NCI-H2107 (cell line): ENCODE results near the gene ASAP2.
A peak's percentile ranks its signal among the peaks of the same experiment; 100 is the strongest.

Experiments used
- DNase-seq: peaks from one replicate; lab custom pipeline; 2025; lab: John Stamatoyannopoulos, UW

ASAP2 gene

DNA sequence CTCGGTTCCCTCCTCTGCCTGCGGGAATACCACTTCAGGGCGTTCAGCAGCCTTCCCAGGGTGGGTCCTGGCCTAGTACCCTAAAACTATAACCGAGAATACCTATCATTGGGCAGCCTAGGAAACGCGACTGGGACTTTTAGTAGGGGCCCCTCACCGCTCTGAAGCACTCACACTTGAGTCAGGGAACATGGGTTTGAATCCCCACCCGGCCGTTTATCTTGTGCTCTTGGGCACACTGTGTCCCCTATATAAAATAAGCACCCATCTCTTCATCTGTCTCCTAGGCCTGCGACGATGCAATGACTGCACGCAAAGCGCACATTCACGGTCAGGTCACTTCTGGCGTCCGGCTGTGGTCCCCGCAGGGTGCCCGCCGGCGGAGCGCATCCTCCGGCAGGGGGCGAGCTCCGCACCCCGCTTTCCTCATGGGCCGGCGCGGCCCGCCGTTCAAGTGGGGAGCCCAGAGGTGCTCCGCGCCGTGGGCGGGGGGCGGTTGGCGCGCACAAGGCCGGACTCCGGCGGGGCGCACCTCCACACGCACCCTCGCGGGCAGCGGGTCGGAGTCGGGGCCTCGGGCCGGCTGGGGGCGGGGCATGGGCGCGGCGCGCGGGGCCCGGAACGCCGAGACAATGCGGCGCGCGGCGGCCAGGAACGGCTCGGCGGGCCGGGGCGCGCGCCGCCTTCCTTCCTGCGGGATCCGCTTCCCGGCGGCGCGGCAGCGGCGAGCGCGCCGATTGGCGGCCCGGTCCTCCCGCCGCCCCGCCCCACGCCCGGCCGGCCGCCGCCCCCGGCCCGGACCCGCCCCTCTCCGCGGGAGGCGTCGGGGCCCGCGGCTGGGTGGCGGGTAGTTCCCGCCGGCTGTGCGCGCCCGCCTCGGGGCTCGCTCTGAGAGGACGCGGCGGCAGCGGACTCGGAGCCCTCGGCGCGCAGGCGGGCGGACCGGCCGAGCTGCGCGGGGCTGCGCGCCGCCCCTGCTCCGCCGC is at the start of gene ASAP2:
Gene ASAP2, plus strand, starts transcription at position 850 of the 986 bp plus-strand sequence. CDS start 293 bp downstream, outside the sequence.
- no peak for DNase-seq

DNA sequence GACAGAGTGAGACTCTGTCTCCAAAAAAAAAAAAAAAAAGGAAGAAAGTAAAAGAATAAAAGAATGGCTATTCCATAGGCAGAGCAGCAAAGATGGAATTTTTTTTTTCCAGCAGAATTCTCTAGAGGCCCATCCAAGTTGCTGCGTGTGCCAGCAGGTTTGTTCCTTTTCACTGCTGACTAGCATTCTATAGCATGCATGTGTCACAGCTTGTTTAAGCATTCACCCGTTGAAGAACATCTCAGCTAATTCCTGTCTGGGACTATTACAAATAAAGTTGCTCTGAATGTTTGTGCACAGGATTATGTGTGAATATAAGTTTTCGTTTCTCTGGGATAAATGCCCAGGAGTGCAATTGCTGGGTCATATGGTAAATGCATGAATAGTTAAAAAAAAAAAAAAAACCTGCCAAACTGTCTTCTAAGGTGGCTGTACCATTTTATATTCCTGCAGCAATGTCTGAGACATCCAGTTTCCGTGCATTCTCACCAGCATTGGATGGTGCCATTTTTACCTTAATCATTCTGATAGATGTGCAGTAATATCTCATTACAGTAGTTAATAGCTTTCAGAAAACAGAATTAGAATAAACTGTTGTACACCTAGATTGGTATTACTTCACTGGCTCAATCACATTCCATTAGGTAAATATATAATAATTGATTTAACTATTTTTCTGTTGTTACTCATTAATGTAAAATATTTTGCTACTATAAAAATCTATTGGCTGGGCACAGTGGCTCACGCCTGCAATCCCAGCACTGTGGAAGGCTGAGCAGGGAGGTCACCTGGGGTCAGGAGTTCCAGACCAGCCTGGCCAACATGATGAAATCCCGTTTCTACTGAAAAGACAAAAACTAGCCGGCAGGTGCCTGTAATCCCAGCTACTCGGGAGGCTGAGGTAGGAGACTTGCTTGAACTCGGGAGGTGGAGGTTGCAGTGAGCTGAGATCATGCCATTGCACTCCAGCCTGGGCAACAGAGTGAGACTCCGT is 47.5 kb upstream of the ASAP2 start:
- DNase-seq, result no peak

DNA sequence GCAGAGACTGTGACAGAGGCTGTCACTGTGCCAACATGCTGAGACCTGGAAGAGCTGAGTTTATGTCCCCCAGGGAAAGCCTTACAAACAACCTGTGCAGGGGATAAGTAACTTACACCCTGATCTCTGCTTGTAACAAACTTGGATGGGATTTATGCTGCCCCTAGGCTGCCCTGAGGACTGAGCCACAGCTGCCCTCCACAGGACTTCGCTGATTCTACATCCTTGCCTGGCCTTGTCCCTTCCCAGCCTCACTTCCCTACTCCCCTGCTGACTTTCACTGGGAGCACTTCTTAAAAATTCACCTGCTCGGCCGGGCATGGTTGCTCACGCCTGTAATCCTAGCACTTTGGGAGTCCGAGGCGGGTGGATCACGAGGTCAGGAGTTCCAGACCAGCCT is 45.9 kb upstream of the ASAP2 start:
- no peak for DNase-seq

DNA sequence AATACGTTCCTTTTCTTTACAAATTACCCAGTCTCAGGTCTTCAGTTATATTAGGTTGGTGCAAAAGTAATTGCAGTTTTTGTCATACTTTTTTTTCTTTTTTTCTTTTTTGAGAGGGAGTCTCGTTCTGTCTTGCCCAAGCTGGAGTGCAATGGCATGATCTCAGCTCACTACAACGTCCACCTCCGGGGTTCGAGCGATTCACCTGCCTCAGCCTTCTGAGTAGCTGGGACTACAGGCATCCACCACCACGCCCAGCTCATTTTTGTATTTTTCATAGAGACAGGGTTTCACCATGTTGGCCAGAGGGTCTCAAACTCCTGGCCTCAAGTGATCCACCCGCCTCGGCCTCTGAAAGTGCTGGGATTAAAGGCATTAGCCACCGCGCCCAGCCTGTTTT is 43.8 kb upstream of the ASAP2 start:
- DNase-seq, result no peak

DNA sequence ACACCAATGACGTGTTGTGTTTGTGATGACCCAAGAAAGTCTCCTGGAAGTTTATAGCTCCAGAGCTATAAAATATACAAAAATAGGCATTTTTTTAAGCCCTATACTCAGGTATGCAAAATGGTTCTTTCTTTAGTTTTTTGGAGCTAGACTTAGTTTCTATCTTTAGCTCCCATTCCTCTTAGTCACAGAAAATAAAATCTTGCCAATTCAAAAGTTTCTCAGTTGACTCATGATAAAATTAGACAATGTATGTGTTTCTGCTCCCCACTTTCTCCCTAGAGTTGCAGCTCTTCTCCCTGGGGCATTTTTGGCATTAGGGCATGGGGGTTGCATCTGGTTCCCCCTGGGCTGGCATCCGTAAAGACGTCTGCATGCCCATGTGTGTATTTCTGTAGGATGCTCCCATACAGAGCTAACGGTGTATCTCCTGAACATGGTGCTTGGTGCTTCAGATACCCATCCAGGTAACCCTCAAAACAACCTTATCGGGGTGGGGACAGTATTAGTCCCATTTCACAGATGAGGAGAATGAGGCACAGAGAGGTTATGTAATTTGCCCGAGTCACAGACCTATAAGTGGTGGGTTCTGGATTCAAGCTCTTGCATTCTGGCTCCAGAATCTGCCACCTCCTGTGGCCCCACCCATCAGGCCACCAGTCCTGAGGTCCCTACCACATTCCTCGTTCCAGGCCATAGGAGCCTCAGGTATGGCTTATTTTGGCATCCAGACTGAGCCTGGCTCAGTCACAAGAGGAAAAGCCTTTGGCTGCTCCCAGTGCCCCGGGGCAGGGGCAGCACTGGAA is 43.1 kb upstream of the ASAP2 start:
- no peak for DNase-seq

DNA sequence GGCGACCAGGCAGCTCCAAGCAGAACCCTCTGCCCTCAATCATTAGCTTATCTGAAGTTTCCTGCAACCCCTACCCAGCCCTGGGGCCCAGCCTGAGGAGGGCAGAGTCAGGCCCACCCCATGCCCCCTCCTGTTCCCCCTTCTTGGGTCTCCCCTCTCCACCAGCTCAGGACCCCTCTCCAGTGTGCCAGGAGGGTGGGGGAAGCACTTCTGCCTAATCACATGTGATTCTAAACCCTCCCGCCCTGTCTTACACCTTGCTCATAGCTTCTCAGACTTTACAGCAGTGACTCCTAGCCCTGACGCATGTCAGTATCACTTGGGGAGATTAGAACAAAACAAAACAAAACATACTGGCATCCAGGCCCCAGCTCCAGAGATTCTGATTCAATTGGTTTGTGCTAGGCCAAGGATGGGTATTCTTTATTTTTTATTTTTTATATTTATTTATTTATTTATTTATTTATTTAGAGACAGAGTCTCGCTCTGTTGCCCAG is 42.5 kb upstream of the ASAP2 start:
- no peak for DNase-seq

DNA sequence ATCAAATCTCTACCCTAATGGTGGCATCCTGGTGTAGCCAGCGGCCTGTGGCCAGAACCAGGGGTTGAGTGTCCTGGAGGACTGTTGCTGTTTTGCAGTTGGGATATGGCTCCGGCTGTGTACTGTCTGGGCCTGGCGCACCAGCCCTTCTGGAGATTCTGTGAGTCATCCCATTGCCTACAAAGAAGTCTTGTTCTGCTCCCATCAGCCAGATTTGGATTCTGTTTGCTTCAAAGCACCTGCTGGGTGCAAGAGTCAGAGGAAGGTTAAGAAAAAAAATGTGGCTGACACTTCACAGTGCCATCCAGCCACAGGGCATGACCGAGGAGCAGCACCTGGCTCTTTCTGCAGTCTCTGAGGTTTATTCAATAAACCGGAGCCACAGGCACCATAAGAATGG is 41.0 kb upstream of the ASAP2 start:
- DNase-seq, result no peak

DNA sequence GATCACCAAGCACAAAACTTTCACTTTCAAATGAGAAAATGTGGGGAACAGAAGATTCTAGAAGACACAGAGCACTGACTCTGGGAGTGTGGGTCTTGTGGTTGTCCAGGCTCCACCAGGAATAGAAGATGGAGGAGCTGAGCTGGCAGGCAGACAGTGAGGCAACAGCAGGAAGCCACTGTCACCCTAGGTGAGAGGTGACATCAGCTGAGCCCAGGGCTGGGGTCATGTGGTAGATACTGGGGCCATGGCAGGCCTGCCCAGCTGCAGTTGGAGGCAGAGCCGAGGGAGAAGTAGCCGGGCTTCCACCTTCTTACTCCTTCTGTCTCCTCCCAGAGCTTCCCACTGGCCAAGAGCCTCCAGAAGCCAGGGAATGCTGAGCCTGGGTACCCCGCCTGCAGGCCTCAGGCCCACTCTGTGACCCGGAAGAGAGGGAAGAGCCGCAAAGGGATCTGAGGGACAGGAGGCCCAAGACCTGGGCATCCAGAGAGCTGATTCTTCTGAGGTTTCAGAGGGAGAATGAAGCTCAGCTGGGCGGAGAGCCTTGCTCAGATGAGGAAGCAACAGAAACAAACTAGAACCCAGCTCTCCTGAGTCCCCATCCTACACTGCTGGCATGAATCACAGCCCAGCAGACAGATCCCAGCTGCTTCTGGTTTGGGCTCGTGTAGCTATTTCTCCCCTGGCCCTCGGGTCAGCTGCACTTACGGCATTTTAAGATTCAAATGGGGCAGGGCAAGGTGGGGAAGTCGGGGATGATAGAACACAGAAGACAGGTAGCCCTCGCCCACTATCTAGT is 39.8 kb upstream of the ASAP2 start:
- no peak for DNase-seq

DNA sequence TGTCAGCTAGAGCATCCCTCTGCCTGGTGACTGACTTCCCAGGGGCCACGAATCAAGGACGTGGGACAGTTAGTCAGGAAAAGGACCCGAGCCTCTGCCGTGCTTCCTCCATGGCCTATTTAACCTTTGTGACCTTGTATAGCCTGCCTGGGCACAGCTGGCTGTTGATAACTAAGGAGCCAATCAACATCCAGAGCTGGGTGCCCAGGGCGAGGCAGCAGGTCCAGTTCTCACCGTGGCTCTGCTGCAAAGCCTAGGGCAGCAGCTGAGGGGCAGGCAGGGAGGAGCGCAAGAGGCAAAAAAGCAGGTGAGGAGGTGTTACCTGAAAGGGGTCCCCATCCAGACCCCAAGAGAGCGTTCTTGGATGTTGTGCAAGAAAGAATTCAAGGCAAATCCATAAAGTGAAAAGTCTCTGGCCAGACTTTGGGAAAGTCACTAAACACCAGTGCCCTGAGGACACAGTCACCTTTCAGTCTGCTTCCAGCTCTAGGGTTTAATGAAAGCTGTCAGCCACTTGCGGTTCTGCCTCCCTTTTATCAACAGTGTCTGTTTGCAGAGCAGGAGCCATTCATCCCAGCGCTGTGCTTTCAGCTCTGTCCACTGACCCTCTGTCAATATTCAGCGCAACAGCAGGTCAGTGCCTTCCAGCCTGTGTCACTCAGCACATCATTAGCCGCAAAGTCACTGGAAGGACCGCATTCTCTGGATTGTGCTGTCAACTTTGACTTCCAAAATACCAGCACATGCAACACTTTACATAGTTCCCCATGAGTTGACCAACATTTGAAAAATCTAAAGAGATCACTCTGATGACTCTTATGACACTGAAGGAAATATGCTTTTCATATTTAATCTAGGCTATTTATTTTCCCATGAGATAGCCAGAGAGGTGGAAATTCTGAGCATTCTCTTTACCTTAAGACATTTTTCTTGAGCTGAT is 38.6 kb upstream of the ASAP2 start:
- DNase-seq, result no peak

DNA sequence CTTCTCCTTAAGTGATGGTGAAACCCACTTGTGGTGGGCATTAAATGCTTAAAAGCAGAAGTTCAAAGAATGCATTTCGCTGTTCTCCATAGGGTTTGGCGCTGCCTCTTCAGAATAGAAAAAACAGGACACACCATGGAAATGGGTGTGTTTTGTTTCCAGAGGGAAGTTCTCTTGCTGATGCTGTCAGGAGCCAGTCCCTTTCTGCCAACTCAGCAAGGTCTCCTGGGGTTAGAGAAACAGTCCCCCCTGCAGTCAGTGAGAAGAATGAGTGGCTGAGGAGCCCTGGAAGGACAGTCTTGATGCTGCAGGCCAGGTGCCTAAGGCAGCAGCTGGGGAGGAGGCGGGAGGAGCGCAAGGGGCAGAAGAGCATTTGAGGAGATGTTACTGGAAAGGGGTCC is 37.8 kb upstream of the ASAP2 start:
- DNase-seq, result no peak

DNA sequence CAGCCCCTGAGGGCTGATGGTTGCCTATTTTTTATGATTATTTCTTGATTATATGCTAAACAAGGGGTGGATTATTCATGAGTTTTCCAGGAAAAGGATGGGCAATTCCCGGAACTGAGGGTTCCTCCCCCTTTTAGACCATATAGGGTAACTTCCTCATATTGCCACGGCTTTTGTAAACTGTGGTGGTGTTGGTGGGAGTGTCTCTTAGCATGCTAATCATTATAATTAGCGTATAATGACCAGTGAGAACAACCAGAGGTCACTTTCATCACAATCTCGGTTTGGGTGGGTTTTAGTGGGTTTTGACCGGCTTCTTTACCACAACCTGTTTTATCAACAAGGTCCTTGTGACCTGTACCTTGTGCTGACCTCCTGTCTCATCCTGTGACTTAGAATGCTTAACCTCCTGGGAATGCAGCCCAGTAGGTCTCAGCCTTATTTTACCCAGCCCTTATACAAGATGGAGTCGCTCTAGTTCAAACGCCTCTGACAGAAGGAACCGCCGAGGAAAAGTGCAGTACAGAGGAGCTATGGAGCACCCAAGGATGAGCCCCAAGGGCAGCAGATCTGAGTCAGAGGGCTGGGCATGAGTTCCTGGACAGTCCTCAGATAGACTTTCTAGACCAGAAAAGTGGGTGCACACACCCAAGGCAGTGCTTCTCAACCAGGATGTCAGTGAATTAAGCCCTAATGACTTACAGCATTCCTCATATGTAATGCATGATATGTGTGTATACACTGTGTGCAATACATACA is 37.1 kb upstream of the ASAP2 start:
- DNase-seq, result no peak

DNA sequence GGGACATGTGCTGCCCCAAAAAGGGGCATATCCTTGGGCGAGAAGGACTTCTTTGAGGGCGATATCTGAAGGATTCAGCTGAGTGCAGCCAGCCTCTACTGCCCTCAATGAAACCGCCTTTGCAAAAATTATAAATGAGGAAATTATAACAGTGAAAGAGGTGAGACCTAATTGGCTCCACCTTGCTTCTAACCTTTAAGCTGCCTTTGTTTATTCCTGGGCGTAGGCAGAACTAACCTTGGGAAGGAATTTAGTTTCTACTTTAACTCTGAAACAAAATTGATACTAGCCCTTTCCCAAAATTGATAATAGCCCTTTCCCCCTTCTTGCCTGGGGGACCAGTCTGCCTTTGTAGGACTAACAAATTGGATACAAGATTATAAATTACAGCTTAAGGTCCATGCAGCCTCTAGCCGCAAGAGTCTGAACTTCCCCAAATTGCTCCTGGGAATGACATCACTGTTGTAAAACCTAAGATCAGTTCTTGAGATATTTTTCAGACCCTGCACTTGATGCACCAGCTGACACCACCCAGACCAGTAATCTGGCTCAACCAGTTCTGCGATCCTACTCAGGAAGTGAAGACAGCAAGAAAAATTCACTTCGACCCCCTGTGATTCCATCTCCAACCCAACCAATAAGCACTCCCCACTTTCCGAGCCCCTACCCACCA is 36.0 kb upstream of the ASAP2 start:
- DNase-seq, result no peak

DNA sequence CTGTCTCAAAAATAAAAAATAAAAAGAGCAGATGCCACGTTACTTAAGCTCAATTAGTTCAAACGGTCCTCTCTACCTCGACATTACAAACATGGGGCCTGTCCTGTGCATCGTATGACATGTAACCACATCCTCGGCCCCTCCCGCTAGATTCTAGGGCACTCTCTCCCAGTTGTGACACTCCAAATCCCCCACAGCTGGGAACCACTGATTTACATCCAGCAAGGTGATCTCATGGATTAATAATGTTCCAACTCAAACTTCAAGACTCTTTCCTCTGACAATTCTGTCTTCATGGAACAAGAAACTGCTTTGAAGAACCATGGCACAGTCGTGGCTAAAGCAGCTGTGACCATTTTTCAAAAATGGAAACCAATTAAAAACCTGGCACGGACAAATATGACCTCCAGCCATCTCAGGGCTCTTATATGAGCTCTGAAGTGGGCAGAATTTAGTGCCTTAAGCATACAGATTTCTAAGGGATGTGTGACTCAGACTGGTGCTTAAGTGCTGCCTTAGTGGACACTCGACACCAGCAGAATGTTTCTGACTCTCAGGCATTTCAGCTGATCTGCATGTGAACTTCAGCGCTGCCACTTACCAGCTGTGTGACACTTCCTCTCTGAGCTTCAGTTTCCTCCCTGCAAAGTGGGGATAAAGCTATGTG is 31.7 kb upstream of the ASAP2 start:
- DNase-seq, result no peak

DNA sequence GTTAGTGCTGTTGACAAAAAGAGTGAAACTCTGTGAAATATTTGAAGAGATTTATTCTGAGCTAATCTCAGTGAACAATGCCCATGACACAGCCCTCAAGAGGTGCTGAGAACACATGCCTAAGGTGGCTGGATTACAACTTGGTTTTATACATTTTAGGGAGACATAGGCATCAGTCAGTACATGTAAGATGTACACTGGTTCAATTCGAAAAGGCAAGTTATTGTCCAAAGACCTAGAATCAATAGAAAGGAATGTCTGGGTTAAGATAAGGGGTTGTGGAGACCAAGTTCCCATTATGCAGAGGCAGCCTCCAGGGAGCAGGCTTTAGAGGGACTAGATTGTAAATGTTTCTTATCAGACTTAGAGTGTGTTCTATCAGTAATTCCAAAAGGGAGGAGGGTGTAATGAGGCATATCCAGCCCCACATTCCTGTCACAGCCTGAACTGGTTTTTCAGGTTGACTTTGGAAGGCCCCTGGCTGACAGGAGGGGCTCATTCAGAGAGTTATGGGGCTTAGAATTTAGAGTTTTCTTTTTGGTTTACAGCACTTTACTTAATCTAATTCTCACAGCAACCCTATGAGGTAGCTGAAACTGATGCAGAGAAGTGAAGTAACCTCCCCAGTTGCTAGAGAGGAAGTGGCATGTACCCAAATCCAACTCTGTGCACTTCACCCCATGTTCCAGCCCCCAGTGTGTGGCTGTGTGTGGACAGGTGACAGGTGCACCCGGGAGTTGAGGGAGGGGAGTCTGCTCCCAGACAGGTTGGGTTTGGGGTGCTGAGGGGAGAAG is 28.3 kb upstream of the ASAP2 start:
- DNase-seq, result no peak

DNA sequence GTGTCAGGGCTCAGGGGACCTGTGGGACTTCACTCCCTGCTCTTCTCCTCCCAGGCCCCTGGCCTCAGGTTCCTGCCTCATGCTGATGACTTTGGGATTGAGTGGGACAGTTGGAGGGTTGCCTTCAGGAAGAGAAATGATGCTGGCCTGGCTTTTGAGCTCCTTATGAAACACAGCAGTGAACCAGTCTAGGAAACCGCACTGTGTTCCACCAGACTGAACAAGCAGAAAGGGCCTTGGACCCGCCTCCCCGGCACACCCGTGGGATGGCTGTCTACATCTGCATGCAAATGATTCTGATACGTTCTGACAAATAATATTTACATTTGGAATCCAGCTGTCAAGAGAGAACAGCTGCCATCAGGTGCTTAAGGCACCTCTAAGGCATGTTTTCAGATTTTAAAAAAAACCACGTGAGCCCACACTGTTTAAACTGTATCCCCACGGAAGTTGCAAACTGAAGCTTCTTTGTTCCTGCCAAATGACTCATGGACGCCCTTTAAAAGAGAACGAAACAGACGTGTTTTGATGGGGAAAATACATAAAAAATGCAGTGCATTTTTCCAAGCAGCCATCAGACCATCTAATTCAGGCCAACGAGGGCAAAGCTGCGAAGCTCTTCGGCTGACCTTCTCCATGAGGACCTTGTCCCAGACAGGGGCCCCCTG is 27.6 kb upstream of the ASAP2 start:
- DNase-seq, result peak; percentile 88

DNA sequence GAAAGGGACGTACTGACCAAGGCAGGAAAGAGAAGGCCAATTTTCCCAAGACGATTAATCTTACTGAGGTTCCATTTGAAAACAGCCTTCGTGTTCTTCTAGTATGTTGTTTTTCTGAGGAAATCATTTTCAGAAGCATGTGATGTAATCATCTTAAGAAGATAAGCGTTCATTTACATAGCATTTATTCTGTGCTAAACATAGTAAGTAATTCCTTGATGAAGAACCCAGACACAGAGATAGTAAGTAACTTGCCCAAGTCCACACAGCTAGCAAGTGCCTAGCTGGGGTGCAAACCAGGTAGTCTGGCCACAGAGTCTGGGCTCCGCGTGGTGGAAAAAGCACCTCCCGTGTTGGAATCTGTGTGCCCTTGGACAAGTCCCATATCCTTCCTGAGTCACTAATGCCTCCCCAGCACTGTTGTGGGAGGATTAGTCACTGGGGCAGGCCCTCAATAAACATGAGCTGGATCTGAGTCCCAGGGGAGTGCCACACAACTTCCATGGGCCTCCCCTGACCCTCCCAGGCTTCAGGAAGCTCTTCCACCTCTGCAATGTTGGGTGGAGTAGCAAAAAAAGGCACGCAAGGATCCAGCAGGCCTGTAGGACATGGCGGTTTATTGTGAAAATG is 26.9 kb upstream of the ASAP2 start:
- no peak for DNase-seq
